PFSK-1 (cell line): ENCODE data around the gene RHBDL3.
A peak's percentile ranks its signal among the peaks of the same experiment; 100 is the strongest.

Source experiments
- FOXP2 ChIP-seq: optimal IDR thresholded peaks from 2 replicates; pipeline ENCODE3; 2011; ENCODE audit warnings: borderline replicate concordance, control low read depth, inconsistent platforms; ENCODE audit not compliant: insufficient read depth; ENCODE audit errors: extremely low read length, extremely low read depth
- POLR2AphosphoS5 ChIP-seq: IDR thresholded peaks from 2 replicates; pipeline ENCODE4 v1.6.1; 2012; ENCODE audit warnings: low read depth, mild to moderate bottlenecking, control low read depth, low read length, moderate library complexity
- SIN3A ChIP-seq: IDR thresholded peaks from 2 replicates; pipeline ENCODE4 v1.6.1; 2012; ENCODE audit warnings: mild to moderate bottlenecking, low read length, moderate library complexity, borderline replicate concordance; ENCODE audit not compliant: insufficient read depth
- TAF1 ChIP-seq: IDR thresholded peaks from 2 replicates; pipeline ENCODE4 v1.6.1; 2012; ENCODE audit warnings: low read length, control low read depth, borderline replicate concordance; ENCODE audit not compliant: insufficient read depth
- TF ChIP-seq, protein P1 (sequence below), 2 experiments: IDR thresholded peaks; 2 replicates each; pipeline versions ENCODE4 v1.6.1 to v1.8.0; 2011 to 2012; ENCODE audit warnings: low read depth in 2 of 2, low read length in 2 of 2, control low read depth in 1 of 2, inconsistent platforms in 1 of 2, mild to moderate bottlenecking in 1 of 2, moderate library complexity in 1 of 2; ENCODE audit not compliant: insufficient read depth in 1 of 2

RHBDL3 gene

DNA sequence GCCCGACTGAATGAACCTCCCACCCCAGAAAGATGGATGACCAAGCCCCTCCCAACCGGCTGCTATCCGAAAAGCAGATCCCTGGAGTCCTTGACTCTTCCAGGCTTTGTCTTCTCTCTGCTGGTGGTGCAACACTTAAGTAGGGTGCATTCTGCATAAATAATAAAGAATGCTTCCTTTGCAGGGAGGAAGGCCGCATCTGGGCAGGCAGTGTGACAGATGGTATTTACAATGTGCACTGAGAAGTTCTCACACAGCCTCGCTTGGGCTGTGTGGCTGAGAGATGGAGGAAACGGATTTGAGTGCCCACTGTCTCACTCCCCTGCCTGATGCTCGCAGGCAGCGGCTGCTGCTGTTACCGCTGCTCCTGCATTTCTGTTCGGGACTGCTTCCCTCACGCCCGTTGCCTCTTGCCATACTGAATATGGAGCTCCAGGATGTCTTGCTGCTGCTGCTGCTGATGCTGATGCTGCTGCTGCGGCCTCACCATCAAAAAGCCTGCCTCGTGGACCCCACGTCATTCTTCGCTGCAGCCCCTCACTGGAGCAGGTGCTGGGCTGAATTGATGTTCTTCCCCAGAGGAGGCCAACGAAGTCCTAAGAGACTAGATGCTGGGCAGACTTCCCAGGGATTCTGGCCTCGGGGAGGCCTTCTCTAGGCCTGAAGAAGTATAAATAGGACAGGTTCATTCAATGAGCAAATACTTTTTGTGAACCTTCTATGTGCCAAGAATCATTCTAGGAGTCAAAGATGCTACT, 7.1 kb upstream of the RHBDL3 start:
- no peak for TF ChIP-seq FOXP2
- TF ChIP-seq TAF1 = no peak

DNA sequence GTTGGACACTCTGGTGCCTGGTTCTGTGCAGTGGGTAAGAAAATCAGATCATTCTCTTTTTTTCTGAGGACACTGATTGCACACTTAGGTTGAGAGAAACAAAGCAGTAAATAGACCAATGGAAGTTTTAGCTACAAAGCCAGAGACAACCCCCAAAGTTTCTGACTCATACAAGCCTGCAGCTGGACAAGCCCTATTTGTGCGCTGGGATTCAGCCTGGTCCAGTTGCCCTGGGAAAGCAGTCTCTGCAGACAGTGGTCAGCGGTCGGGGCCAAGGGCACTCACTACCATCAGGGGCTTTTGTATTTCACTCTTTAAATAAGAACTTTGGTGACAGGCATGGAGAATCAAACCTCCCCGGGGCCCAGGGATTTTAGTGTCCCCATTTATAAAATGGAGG, 6.0 kb upstream of the RHBDL3 start:
- TF ChIP-seq SIN3A (no peak), POLR2AphosphoS5 (no peak), TAF1 (no peak)
- TF ChIP-seq, protein P1, sequence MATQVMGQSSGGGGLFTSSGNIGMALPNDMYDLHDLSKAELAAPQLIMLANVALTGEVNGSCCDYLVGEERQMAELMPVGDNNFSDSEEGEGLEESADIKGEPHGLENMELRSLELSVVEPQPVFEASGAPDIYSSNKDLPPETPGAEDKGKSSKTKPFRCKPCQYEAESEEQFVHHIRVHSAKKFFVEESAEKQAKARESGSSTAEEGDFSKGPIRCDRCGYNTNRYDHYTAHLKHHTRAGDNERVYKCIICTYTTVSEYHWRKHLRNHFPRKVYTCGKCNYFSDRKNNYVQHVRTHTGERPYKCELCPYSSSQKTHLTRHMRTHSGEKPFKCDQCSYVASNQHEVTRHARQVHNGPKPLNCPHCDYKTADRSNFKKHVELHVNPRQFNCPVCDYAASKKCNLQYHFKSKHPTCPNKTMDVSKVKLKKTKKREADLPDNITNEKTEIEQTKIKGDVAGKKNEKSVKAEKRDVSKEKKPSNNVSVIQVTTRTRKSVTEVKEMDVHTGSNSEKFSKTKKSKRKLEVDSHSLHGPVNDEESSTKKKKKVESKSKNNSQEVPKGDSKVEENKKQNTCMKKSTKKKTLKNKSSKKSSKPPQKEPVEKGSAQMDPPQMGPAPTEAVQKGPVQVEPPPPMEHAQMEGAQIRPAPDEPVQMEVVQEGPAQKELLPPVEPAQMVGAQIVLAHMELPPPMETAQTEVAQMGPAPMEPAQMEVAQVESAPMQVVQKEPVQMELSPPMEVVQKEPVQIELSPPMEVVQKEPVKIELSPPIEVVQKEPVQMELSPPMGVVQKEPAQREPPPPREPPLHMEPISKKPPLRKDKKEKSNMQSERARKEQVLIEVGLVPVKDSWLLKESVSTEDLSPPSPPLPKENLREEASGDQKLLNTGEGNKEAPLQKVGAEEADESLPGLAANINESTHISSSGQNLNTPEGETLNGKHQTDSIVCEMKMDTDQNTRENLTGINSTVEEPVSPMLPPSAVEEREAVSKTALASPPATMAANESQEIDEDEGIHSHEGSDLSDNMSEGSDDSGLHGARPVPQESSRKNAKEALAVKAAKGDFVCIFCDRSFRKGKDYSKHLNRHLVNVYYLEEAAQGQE (IDR thresholded peaks at IDR 0.05; ENCODE audit: insufficient read depth in 1 of 2, low read depth in 2 of 2, low read length in 2 of 2) = no peak

DNA sequence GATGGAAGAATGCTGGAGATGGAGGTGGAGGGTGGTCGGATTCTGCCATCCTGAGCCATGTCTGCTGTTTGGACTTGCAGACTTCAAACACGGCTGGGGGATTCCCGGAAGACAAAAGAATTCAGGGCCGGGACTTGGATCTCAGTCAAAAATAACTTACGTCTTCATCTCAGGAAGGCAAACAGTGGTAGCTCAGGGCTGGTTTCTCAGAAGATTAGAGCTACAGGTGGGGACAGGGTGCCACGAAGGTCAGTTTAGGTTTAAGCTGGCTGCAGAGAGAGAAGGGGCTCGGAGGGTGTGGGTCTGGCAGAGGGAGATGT, 4.3 kb upstream of the RHBDL3 start:
- TF ChIP-seq, protein P1 (IDR thresholded peaks at IDR 0.05; ENCODE audit: insufficient read depth in 1 of 2, low read depth in 2 of 2, low read length in 2 of 2) = no peak
- TF ChIP-seq SIN3A = no peak
- no peak for TF ChIP-seq TAF1
- no peak for TF ChIP-seq FOXP2
- no peak for TF ChIP-seq POLR2AphosphoS5

- TF ChIP-seq TAF1 = no peak
- TF ChIP-seq, protein P1 (IDR thresholded peaks at IDR 0.05; ENCODE audit: insufficient read depth in 1 of 2, low read depth in 2 of 2, low read length in 2 of 2) = peak; percentile 36 to 82; a peak in 2 of 4 replicates
- TF ChIP-seq FOXP2 = no peak
Observed at GRCh38 chr17:32261936-32262510, 3.6 kb upstream of the RHBDL3 start.

- TF ChIP-seq FOXP2 = no peak
- TF ChIP-seq, protein P1 (IDR thresholded peaks at IDR 0.05; ENCODE audit: insufficient read depth in 1 of 2, low read depth in 2 of 2, low read length in 2 of 2) = 0 out of 4 replicates have a peak, but pooled peaks of 1 of the 2 experiments have one; percentile 20
- no peak for TF ChIP-seq TAF1
- no peak for TF ChIP-seq POLR2AphosphoS5
Observed at GRCh38 chr17:32264140-32264799, 1.4 kb upstream of the RHBDL3 start.
